ENCODE measurements around the gene TLDC2. TPM values are rescaled to one million over a fixed set of nuclear protein-coding genes. Genes with fewer than 3 reads are reported as not detected.
"Not testable (repeated sequence)": the region's sequence is repeated elsewhere in the genome, so short reads cannot be mapped to it uniquely, and the experiment has no call there.

Gene TLDC2
- total and polyA plus RNA-seq, 3 experiments from 2014 or later, result 0.29 TPM; not detected in 2

GRCh38 chr20:36925234-36925633 lies 49.3 kb downstream of the TLDC2 start:
- H3K4me1 Mint-ChIP-seq, result peaks cover 34 to 47% (median 46%) of the 10 kb centered on the region in 3 donors
- Histone ChIP-seq H3K27me3 (ENCODE audit: insufficient read depth, low read length, poor library complexity, severe bottlenecking) (no peaks in the 10 kb centered on the region), H3K36me3 (ENCODE audit: insufficient read depth, low read length) (peaks cover 40% of the 10 kb centered on the region), H3K4me1 (ENCODE audit: insufficient read depth, low read length) (peaks cover 27% of the 10 kb centered on the region), H3K4me3 (ENCODE audit: low read length) (no peak overlapping the region), H3K27ac (ENCODE audit: low read depth, low read length) (no peak overlapping the region), H3K9me3 (ENCODE audit: low read length) (no peaks in the 10 kb centered on the region)
- H3K9me3 Mint-ChIP-seq, result no peaks in the 10 kb centered on the region
- CTCF ChIA-PET, result interaction anchor here (1.4 kb wide), 1 partner anchor 84 kb away, joined by 3 read pairs; no protein-coding TSS in a partner anchor
- peak overlapping the region in 7 of 8 donors; percentile 57 to 87 (median 78) for H3K27ac Mint-ChIP-seq
- peaks cover 11 to 82% (median 26%) of the 10 kb centered on the region in 3 donors for H3K36me3 Mint-ChIP-seq
- POLR2A ChIA-PET, result interaction anchor here (0.7 kb wide), 1 partner anchor 59 kb away, joined by 3 read pairs; no protein-coding TSS in a partner anchor
- H3K27me3 Mint-ChIP-seq, result no peaks in the 10 kb centered on the region
- no peak overlapping the region for H3K4me3 Mint-ChIP-seq
- no peak for DNase-seq

- Mint-ChIP-seq H3K4me3 (no peak overlapping the region), H3K36me3 (peaks cover 25 to 87% (median 38%) of the 10 kb centered on the region in 3 donors), H3K27me3 (no peaks in the 10 kb centered on the region), H3K9me3 (no peaks in the 10 kb centered on the region), H3K4me1 (peaks cover 46 to 62% (median 58%) of the 10 kb centered on the region in 3 donors), H3K27ac (peak overlapping the region in 6 of 8 donors; percentile 20 to 72 (median 38))
- no peak overlapping the region for H3K4me3 ChIP-seq (ENCODE audit: low read length)
- POLR2A ChIA-PET, result no interaction called here
- H3K4me1 ChIP-seq (ENCODE audit: insufficient read depth, low read length), result peaks cover 39% of the 10 kb centered on the region
- peaks cover 40% of the 10 kb centered on the region for H3K36me3 ChIP-seq (ENCODE audit: insufficient read depth, low read length)
- DNase-seq, result no peak
- H3K27me3 ChIP-seq (ENCODE audit: insufficient read depth, low read length, poor library complexity, severe bottlenecking), result no peaks in the 10 kb centered on the region
- H3K27ac ChIP-seq (ENCODE audit: low read depth, low read length), result no peak overlapping the region
- H3K9me3 ChIP-seq (ENCODE audit: low read length), result no peaks in the 10 kb centered on the region
- CTCF ChIA-PET, result no interaction called here
These were observed 50.8 kb downstream of the TLDC2 start for GRCh38 chr20:36926653-36927200.

GRCh38 chr20:36927704-36928103 lies 51.8 kb downstream of the TLDC2 start:
- Histone ChIP-seq H3K9me3 (ENCODE audit: low read length) (no peaks in the 10 kb centered on the region), H3K4me1 (ENCODE audit: insufficient read depth, low read length) (peaks cover 45% of the 10 kb centered on the region), H3K27ac (ENCODE audit: low read depth, low read length) (no peak overlapping the region), H3K27me3 (ENCODE audit: insufficient read depth, low read length, poor library complexity, severe bottlenecking) (no peaks in the 10 kb centered on the region), H3K36me3 (ENCODE audit: insufficient read depth, low read length) (peaks cover 40% of the 10 kb centered on the region), H3K4me3 (ENCODE audit: low read length) (no peak overlapping the region)
- H3K36me3 Mint-ChIP-seq, result peaks cover 25 to 87% (median 41%) of the 10 kb centered on the region in 3 donors
- POLR2A ChIA-PET, result no interaction called here
- H3K4me3 Mint-ChIP-seq, result peak overlapping the region in 1 of 7 donors; percentile 54
- DNase-seq, result no peak
- no peaks in the 10 kb centered on the region for H3K27me3 Mint-ChIP-seq
- peak overlapping the region in 1 of 8 donors; percentile 35 for H3K27ac Mint-ChIP-seq
- H3K4me1 Mint-ChIP-seq, result peaks cover 52 to 70% (median 64%) of the 10 kb centered on the region in 3 donors
- H3K9me3 Mint-ChIP-seq, result no peaks in the 10 kb centered on the region
- CTCF ChIA-PET, result no interaction called here

GRCh38 chr20:36929290-36929689 lies 53.4 kb downstream of the TLDC2 start:
- no peaks in the 10 kb centered on the region for H3K9me3 ChIP-seq (ENCODE audit: low read length)
- Mint-ChIP-seq H3K4me1 (peaks cover 52 to 68% (median 63%) of the 10 kb centered on the region in 3 donors), H3K36me3 (peaks cover 25 to 86% (median 42%) of the 10 kb centered on the region in 3 donors), H3K9me3 (no peaks in the 10 kb centered on the region), H3K27ac (peak overlapping the region; percentile 52 to 96 (median 87)), H3K4me3 (no peak overlapping the region), H3K27me3 (no peaks in the 10 kb centered on the region)
- H3K4me1 ChIP-seq (ENCODE audit: insufficient read depth, low read length), result peaks cover 44% of the 10 kb centered on the region
- no peak overlapping the region for H3K27ac ChIP-seq (ENCODE audit: low read depth, low read length)
- no peak for DNase-seq
- POLR2A ChIA-PET, result no interaction called here
- CTCF ChIA-PET, result no interaction called here
- no peaks in the 10 kb centered on the region for H3K27me3 ChIP-seq (ENCODE audit: insufficient read depth, low read length, poor library complexity, severe bottlenecking)
- H3K4me3 ChIP-seq (ENCODE audit: low read length), result no peak overlapping the region
- H3K36me3 ChIP-seq (ENCODE audit: insufficient read depth, low read length), result peaks cover 36% of the 10 kb centered on the region

- Histone ChIP-seq H3K4me1 (ENCODE audit: insufficient read depth, low read length) (peaks cover 41% of the 10 kb centered on the region), H3K36me3 (ENCODE audit: insufficient read depth, low read length) (peaks cover 35% of the 10 kb centered on the region), H3K27ac (ENCODE audit: low read depth, low read length) (no peak overlapping the region), H3K4me3 (ENCODE audit: low read length) (no peak overlapping the region), H3K27me3 (ENCODE audit: insufficient read depth, low read length, poor library complexity, severe bottlenecking) (no peaks in the 10 kb centered on the region), H3K9me3 (ENCODE audit: low read length) (no peaks in the 10 kb centered on the region)
- H3K27ac Mint-ChIP-seq, result peak overlapping the region; percentile 52 to 96 (median 90)
- peaks cover 25 to 84% (median 41%) of the 10 kb centered on the region in 3 donors for H3K36me3 Mint-ChIP-seq
- H3K4me1 Mint-ChIP-seq, result peaks cover 49 to 65% (median 60%) of the 10 kb centered on the region in 3 donors
- peak overlapping the region in 3 of 7 donors; percentile 6 to 68 (median 41) for H3K4me3 Mint-ChIP-seq
- no peaks in the 10 kb centered on the region for H3K9me3 Mint-ChIP-seq
- H3K27me3 Mint-ChIP-seq, result no peaks in the 10 kb centered on the region
- CTCF ChIA-PET, result no interaction called here
- DNase-seq, result no peak
- POLR2A ChIA-PET, result no interaction called here
These were observed 53.8 kb downstream of the TLDC2 start for GRCh38 chr20:36929691-36930090.

GRCh38 chr20:36932067-36932466 lies 56.1 kb downstream of the TLDC2 start:
- H3K4me1 Mint-ChIP-seq, result peaks cover 46 to 62% (median 60%) of the 10 kb centered on the region in 3 donors
- H3K4me3 ChIP-seq (ENCODE audit: low read length); H3K9me3 ChIP-seq (ENCODE audit: low read length); H3K27me3 Mint-ChIP-seq; H3K9me3 Mint-ChIP-seq; H3K27me3 ChIP-seq (ENCODE audit: insufficient read depth, low read length, poor library complexity, severe bottlenecking); CTCF ChIA-PET; DNase-seq; H3K27ac ChIP-seq (ENCODE audit: low read depth, low read length): not testable (repeated sequence)
- Histone ChIP-seq H3K36me3 (ENCODE audit: insufficient read depth, low read length) (peaks cover 42% of the 10 kb centered on the region), H3K4me1 (ENCODE audit: insufficient read depth, low read length) (peaks cover 57% of the 10 kb centered on the region)
- POLR2A ChIA-PET, result interaction anchor here (0.6 to 1.2 kb wide), 2 partner anchors 15 to 51 kb away, joined by 3 read pairs; no protein-coding TSS in a partner anchor
- H3K4me3 Mint-ChIP-seq, result peak overlapping the region in 3 of 7 donors; percentile 18 to 32 (median 31)
- peaks cover 15 to 81% (median 33%) of the 10 kb centered on the region in 3 donors for H3K36me3 Mint-ChIP-seq
- peak overlapping the region; percentile 53 to 96 (median 88) for H3K27ac Mint-ChIP-seq

GRCh38 chr20:36932476-36933426 lies 56.8 kb downstream of the TLDC2 start:
- Histone ChIP-seq H3K27ac (ENCODE audit: low read depth, low read length) (no peak overlapping the region), H3K36me3 (ENCODE audit: insufficient read depth, low read length) (peaks cover 47% of the 10 kb centered on the region), H3K9me3 (ENCODE audit: low read length) (no peaks in the 10 kb centered on the region), H3K27me3 (ENCODE audit: insufficient read depth, low read length, poor library complexity, severe bottlenecking) (no peaks in the 10 kb centered on the region), H3K4me1 (ENCODE audit: insufficient read depth, low read length) (peaks cover 63% of the 10 kb centered on the region), H3K4me3 (ENCODE audit: low read length) (no peak overlapping the region)
- DNase-seq, result no peak
- Mint-ChIP-seq H3K36me3 (peaks cover 15 to 82% (median 36%) of the 10 kb centered on the region in 3 donors), H3K4me1 (peaks cover 51 to 68% (median 66%) of the 10 kb centered on the region in 3 donors), H3K27ac (peak overlapping the region; percentile 53 to 97 (median 80)), H3K27me3 (no peaks in the 10 kb centered on the region), H3K4me3 (peak overlapping the region in 3 of 7 donors; percentile 22 to 50 (median 32)), H3K9me3 (no peaks in the 10 kb centered on the region)
- ChIA-PET POLR2A (interaction anchor here (0.6 kb wide), 1 partner anchor 50 kb away, joined by 3 read pairs; no protein-coding TSS in a partner anchor), CTCF (interaction anchor here (1.2 to 3.3 kb wide), 2 partner anchors 10 to 13 kb away, joined by 3 to 11 read pairs; no protein-coding TSS in a partner anchor)
